Coronary artery (tissue), 2 donors: Measurements from ENCODE around the gene EXOC5.
"Not testable (repeated sequence)": the region's sequence is repeated elsewhere in the genome, so short reads cannot be mapped to it uniquely, and the experiment has no call there.

Experiments used
- DNase-seq: peaks from one replicate; pipeline ENCODE4 v3.0.0-alpha.2; 2017; ENCODE audit warnings: low spot score
- H3K27ac ChIP-seq, 2 donors: fragments of 200-600 bp; sonication (generic); one replicate each; pipeline ENCODE4 v1.5.1; 2016 to 2019
- H3K4me3 ChIP-seq: fragments of 200-600 bp; sonication (generic); 2 replicates; pipeline ENCODE4 v1.5.1; 2016; ENCODE audit warnings: mild to moderate bottlenecking, moderate library complexity
- TF ChIP-seq, protein P1 (sequence below): fragments of 200-600 bp; sonication (generic); IDR thresholded peaks from one replicate; pipeline ENCODE4 v1.5.1; 2019; ENCODE audit warnings: antibody characterized with exemption

The EXOC5 gene

DNA sequence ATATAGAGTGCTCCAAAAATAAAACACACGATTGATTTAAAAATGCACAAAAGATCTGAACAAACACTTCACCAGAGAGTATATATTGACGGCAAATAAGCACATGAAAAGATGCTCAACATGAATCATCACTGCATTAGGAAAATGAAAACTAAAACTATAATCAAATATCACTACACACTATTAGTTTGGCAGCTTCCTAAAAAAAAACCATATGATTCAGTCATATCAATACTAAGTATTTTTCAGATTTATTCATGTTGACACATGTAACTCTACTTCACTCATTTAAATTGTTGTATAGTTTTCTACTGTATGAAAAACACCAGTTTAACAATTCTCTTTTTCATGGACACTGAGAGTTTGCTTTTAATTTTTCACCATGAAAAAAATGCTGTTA, 41.6 kb downstream of the EXOC5 start:
- H3K4me3 ChIP-seq: no peak overlapping the region
- DNase-seq: no peak
- no peak overlapping the region for H3K27ac ChIP-seq
- TF ChIP-seq, protein P1, sequence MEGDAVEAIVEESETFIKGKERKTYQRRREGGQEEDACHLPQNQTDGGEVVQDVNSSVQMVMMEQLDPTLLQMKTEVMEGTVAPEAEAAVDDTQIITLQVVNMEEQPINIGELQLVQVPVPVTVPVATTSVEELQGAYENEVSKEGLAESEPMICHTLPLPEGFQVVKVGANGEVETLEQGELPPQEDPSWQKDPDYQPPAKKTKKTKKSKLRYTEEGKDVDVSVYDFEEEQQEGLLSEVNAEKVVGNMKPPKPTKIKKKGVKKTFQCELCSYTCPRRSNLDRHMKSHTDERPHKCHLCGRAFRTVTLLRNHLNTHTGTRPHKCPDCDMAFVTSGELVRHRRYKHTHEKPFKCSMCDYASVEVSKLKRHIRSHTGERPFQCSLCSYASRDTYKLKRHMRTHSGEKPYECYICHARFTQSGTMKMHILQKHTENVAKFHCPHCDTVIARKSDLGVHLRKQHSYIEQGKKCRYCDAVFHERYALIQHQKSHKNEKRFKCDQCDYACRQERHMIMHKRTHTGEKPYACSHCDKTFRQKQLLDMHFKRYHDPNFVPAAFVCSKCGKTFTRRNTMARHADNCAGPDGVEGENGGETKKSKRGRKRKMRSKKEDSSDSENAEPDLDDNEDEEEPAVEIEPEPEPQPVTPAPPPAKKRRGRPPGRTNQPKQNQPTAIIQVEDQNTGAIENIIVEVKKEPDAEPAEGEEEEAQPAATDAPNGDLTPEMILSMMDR: no peak

GRCh38 chr14:57221931-57222330, 46.8 kb downstream of the EXOC5 start:
- H3K4me3 ChIP-seq: no peak overlapping the region
- no peak overlapping the region for H3K27ac ChIP-seq
- TF ChIP-seq, protein P1: no peak
- no peak for DNase-seq

DNA sequence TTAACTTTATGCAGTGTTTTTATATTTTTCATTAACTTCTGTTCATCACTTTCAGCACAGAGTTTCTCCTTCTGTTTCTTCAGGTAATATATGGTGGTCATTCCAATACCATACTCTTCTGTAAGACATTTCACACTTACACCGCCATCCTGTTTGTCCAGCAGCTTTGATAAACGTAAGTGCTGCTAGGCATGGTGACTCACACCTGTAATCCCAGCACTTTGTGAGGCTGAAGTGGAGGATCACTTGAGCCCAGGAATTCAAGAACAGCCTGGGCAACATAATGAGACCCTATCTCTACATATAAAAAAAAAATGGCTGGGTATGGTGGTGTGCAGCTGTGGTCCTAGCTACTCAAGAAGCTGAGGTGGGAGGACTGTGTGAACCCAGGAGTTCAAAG, 55.8 kb downstream of the EXOC5 start:
- TF ChIP-seq, protein P1: no peak
- Histone ChIP-seq H3K4me3 (no peak overlapping the region), H3K27ac (no peak overlapping the region)
- no peak for DNase-seq

GRCh38 chr14:57209561-57209960, 59.1 kb downstream of the EXOC5 start:
- no peak for DNase-seq
- Histone ChIP-seq H3K4me3 (no peak overlapping the region), H3K27ac (no peak overlapping the region)
- TF ChIP-seq, protein P1: no peak

GRCh38 chr14:57205938-57206337, 62.8 kb downstream of the EXOC5 start:
- H3K27ac ChIP-seq: no peak overlapping the region
- TF ChIP-seq, protein P1: no peak
- H3K4me3 ChIP-seq: no peak overlapping the region
- no peak for DNase-seq

GRCh38 chr14:57202672-57203071, 66.0 kb downstream of the EXOC5 start:
- not testable (repeated sequence) for H3K27ac ChIP-seq, H3K4me3 ChIP-seq, DNase-seq

DNA sequence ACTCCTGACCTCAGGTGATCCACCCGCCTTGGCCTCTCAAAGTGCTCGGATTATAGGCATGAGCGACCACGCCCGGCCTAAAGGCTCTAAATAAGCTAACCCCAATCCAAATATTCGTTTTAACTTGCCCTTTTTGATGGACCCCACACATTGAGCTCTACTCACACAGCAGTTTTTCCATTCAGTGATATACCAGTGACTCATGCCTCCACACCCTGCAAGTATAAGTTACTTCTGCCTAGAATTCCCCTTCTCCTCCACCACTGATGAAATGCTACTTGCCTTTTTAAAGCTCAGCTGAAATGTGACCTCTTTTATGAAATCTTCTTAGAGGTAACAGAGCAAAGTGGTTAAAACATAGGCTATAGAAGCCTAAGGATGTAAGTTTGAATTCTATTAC, 68.8 kb downstream of the EXOC5 start:
- H3K27ac ChIP-seq: no peak overlapping the region
- TF ChIP-seq, protein P1: no peak
- no peak overlapping the region for H3K4me3 ChIP-seq
- no peak for DNase-seq

DNA sequence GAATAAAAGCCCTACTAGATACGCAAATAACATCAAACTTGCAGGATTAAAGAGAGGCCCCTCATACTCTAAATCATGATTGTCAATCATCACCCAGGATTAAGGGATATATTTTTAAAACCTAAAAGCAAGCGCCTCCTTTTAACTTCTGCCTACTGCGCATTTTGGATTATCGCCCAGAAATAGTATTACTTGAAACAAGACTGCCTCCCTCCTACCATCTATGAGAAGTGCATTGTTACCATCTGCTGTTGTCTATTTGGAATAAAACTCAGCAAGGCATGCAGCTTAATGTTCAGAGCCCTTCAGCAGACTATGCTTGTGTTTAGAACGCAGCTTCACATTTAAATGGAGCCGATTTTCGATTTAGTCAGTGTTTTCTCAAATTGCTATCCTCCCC, 79.6 kb downstream of the EXOC5 start:
- DNase-seq: no peak
- TF ChIP-seq, protein P1: no peak
- Histone ChIP-seq H3K27ac (no peak overlapping the region), H3K4me3 (no peak overlapping the region)
